H1 (cell line): Measurements from ENCODE around the gene DIS3L. TPM values are rescaled to one million over a fixed set of nuclear protein-coding genes. Genes with fewer than 3 reads are reported as not detected.
A peak's percentile ranks its signal among the peaks of the same experiment; 100 is the strongest.

Experiments used
- BRCA1 ChIP-seq: IDR thresholded peaks from 2 replicates; pipeline ENCODE4 v1.6.1; 2012; ENCODE audit warnings: low read depth, low read length, improper control_type of control experiment
- CBX5 ChIP-seq: fragments of 300-800, 300-1000 bp; sonication (generic); IDR thresholded peaks from 2 replicates; pipeline ENCODE4 v1.7.1; 2016; ENCODE audit warnings: antibody characterized with exemption, low read length, low read depth
- CHD1 ChIP-seq: IDR thresholded peaks from 2 replicates; pipeline ENCODE4 v1.6.1; 2012; ENCODE audit warnings: low read depth, low read length, improper control_type of control experiment
- CTCF ChIP-seq, 3 experiments: IDR thresholded peaks; 1 replicate in 2 of 3; 2 replicates in 1 of 3; pipeline versions ENCODE4 v1.5.1 to v1.6.1; 2011; ENCODE audit warnings: low read length in 3 of 3, mild to moderate bottlenecking in 3 of 3, inconsistent platforms in 2 of 3, low read depth in 1 of 3, moderate library complexity in 1 of 3; ENCODE audit not compliant: insufficient read depth in 1 of 3; ENCODE audit errors: control extremely low read depth in 1 of 3
- EGR1 ChIP-seq: IDR thresholded peaks from 2 replicates; pipeline ENCODE4 v1.6.1; 2011; ENCODE audit warnings: low read depth, low read length, borderline replicate concordance
- HDAC6 ChIP-seq: IDR thresholded peaks from one replicate; pipeline ENCODE4 v1.7.1; 2012; ENCODE audit warnings: low read depth, mild to moderate bottlenecking, inconsistent platforms, low read length, moderate library complexity
- JUND ChIP-seq: IDR thresholded peaks from 2 replicates; pipeline ENCODE4 v1.6.1; 2011; ENCODE audit warnings: mild to moderate bottlenecking, improper control_type of control experiment, low read length
- MAFK ChIP-seq: IDR thresholded peaks from 2 replicates; pipeline ENCODE4 v1.6.1; 2012; ENCODE audit warnings: low read depth, mild to moderate bottlenecking, improper control_type of control experiment, low read length
- PHF8 ChIP-seq: fragments of 200-600 bp; sonication (generic); conservative IDR thresholded peaks from 2 replicates; pipeline ENCODE4 v1.7.1; 2012; ENCODE audit warnings: low read depth, mild to moderate bottlenecking, inconsistent platforms, low read length, moderate library complexity
- RNF2 ChIP-seq: fragments of 200-900, 300-1000 bp; sonication (generic); IDR thresholded peaks from 2 replicates; pipeline ENCODE4 v1.7.1; 2016; ENCODE audit warnings: borderline replicate concordance, low read depth, mild to moderate bottlenecking, antibody characterized with exemption, low read length; ENCODE audit not compliant: poor library complexity, severe bottlenecking; ENCODE audit errors: missing control alignments
- SIN3A ChIP-seq, 2 experiments: IDR thresholded peaks in 1 of 2; conservative IDR thresholded peaks in 1 of 2; 2 replicates each; pipeline ENCODE4 v1.6.1; 2011 to 2012; ENCODE audit warnings: low read length in 2 of 2, improper control_type of control experiment in 1 of 2, low read depth in 1 of 2, mild to moderate bottlenecking in 1 of 2
- SIRT6 ChIP-seq: IDR thresholded peaks from one replicate; pipeline ENCODE4 v1.7.1; 2012; ENCODE audit warnings: low read length, inconsistent platforms
- SP4 ChIP-seq: IDR thresholded peaks from 2 replicates; pipeline ENCODE4 v1.6.1; 2012; ENCODE audit warnings: low read length, inconsistent platforms
- TAF1 ChIP-seq: IDR thresholded peaks from 2 replicates; pipeline ENCODE4 v1.6.1; 2011; ENCODE audit warnings: mild to moderate bottlenecking, low read depth, low read length
- TCF12 ChIP-seq: IDR thresholded peaks from 2 replicates; pipeline ENCODE4 v1.6.1; 2011; ENCODE audit warnings: low read depth, mild to moderate bottlenecking, low read length
- TEAD4 ChIP-seq: IDR thresholded peaks from 2 replicates; pipeline ENCODE4 v1.6.1; 2012; ENCODE audit warnings: low read depth, low read length, inconsistent platforms, mixed read lengths
- YY1 ChIP-seq: IDR thresholded peaks from 2 replicates; pipeline ENCODE4 v1.6.1; 2011; ENCODE audit warnings: low read depth, mild to moderate bottlenecking, low read length
- polyA plus RNA-seq, 7 experiments: library from polyadenylated mRNA; depleted of rRNA in 3 of 7; stranded (reverse) in 5 of 7; unstranded in 2 of 7; fragments of >200 nt in 5 of 7; fragments of 200-250 nt in 2 of 7; gene quantifications; 1 replicate in 5 of 7; 2 replicates in 1 of 7; 4 replicates in 1 of 7; pipeline versions ENCODE4 v1.2.1 to v1.2.3, GENCODE V29; 2011 to 2013; ENCODE audit warnings: missing spikeins in 2 of 7, mixed read lengths in 2 of 7
- total RNA-seq: library from RNA; stranded (reverse); fragmentation: NEBNext Ultra II Directional; extraction: Animal tissue kit (Norgen Biotek cat#: 25700); gene quantifications from 2 replicates; pipeline ENCODE4 v1.2.1, GENCODE V29; 2021
- TF ChIP-seq, protein P1 (sequence below): IDR thresholded peaks from 2 replicates; pipeline ENCODE4 v1.6.1; 2012; ENCODE audit warnings: low read length, inconsistent platforms
- TF ChIP-seq, protein P2 (sequence below): IDR thresholded peaks from 2 replicates; pipeline ENCODE4 v1.6.1; 2011; ENCODE audit warnings: low read length, improper control_type of control experiment

DIS3L gene
- total and polyA plus RNA-seq, 2 of the 8 experiments (the other 6 are each of a cell fraction or from before 2014, with no cell fraction given), result 8.7 to 25.0 TPM

- TF ChIP-seq CTCF (IDR thresholded peaks at IDR 0.05; ENCODE audit: control extremely low read depth in 1 of 3, insufficient read depth in 1 of 3, low read depth in 1 of 3, low read length in 3 of 3) (no peak), TEAD4 (no peak), EGR1 (no peak; the same call in 1 of the 2 replicates), HDAC6 (no peak), TAF1 (no peak), TCF12 (no peak), BRCA1 (no peak), SIRT6 (no peak), CBX5 (no peak), SP4 (no peak), MAFK (no peak), YY1 (0 out of 2 replicates have a peak, but pooled peaks have one; percentile 45), JUND (no peak), SIN3A (conservative IDR thresholded peaks at IDR 0.05 in 1 of 2, IDR thresholded peaks at IDR 0.05 in 1 of 2; ENCODE audit: low read depth in 1 of 2, low read length in 2 of 2) (no peak), CHD1 (no peak), PHF8 (no peak; the same call in 1 of the 2 replicates), RNF2 (peak; percentile 80)
- TF ChIP-seq, protein P1, sequence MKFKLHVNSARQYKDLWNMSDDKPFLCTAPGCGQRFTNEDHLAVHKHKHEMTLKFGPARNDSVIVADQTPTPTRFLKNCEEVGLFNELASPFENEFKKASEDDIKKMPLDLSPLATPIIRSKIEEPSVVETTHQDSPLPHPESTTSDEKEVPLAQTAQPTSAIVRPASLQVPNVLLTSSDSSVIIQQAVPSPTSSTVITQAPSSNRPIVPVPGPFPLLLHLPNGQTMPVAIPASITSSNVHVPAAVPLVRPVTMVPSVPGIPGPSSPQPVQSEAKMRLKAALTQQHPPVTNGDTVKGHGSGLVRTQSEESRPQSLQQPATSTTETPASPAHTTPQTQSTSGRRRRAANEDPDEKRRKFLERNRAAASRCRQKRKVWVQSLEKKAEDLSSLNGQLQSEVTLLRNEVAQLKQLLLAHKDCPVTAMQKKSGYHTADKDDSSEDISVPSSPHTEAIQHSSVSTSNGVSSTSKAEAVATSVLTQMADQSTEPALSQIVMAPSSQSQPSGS, result no peak
- TF ChIP-seq, protein P2, sequence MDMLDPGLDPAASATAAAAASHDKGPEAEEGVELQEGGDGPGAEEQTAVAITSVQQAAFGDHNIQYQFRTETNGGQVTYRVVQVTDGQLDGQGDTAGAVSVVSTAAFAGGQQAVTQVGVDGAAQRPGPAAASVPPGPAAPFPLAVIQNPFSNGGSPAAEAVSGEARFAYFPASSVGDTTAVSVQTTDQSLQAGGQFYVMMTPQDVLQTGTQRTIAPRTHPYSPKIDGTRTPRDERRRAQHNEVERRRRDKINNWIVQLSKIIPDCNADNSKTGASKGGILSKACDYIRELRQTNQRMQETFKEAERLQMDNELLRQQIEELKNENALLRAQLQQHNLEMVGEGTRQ, result no peak
Observed at GRCh38 chr15:66254089-66254950, 39.0 kb upstream of the DIS3L start (continued).
